HG03457 (cell line): ENCODE data around the gene CDH18.

ENCODE experiments used
- ATAC-seq: cut with Tn5 transposase; IDR thresholded peaks from one replicate; pipeline ENCODE4 v1.9.1; 2021; ENCODE audit warnings: moderate number of reproducible peaks; ENCODE audit not compliant: unreplicated experiment

The CDH18 gene

DNA sequence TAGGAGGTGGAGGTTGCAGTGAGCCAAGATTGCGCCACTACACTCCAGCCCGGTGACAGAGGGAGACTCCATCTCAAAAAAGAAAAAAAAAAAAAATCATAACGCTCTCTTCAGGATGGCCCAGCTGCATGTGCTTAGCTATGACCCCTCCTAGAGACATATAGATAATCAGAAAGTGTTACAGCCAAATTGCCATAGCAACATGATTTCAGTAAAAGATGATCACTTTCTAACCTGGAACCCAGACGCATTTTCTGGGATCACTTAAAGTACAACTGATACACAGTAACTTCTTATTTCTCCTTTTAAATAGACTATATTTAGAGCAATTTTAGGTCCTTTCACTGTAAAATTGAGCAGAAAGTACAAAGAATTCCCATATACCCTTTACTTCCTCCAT lies 372.9 kb downstream of the CDH18 start:
- no peak for ATAC-seq

DNA sequence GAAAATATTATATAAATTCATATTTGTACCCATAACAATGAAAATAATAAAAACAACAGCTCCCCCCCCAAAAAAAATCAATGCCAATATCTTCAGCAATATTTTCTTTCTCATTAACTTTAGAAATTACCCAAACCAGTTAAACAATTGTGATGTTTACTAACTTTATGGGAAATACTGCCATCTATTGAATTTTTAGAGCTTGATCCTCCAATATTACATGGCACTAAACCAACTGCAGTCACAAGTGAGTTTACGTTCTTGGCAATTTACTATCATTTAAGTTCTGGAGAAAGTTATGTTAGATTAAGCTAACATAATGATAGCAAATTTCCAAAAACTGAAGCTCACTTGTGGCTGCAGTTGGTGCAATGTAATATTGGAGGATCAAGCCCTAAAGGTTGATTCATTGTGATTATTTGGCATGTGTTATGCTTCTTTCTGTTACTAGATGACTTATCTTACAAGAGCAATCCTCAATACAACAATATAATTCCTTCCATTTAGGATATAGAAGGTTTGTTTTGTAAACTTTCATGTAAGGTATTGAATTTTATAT lies 379.5 kb downstream of the CDH18 start:
- no peak for ATAC-seq

DNA sequence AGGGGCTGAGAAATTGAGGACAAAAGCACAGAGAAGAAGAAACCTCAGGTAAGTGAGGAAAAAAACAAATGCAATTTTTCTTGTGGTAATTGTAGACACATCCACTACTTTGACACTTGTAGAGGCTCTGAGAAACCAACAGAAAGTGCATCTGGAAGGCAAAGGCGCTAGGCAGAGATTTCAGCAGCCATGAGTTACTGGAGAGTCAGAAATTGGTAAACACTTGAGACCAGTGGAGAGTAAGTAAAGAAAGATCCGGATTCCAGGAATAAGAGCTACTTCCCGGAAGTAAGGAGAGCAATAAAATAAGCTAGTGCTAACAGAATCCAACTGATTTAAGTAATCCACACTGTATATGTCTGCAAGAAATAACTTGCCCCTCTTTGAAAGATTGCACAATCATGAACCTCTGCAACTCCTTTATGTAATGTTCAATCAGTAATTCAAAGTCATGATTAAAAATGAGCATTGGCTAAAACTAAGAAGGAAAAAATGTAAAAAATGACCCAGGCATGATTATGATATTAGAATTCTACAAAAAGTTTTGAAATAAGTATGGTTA lies 382.1 kb downstream of the CDH18 start:
- ATAC-seq, result no peak

DNA sequence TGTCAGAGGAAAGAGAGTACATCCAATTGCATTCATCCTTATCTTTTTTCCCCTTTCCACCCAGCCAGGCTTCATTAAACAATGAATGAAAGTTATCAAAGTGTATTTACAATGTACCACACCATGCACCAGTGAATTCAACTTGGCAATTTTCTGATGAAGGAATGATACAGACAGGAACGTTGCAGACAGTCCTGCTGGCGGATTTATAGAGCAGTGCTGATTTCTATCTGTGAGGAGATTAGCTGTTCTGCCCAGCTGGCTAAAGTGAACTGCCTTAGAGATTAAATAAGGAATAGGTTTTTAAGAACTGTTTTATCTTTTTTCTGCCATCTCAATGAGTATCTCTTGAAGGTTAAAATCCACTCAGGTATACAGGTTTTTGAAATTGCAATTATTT lies 403.9 kb downstream of the CDH18 start:
- ATAC-seq, result no peak

DNA sequence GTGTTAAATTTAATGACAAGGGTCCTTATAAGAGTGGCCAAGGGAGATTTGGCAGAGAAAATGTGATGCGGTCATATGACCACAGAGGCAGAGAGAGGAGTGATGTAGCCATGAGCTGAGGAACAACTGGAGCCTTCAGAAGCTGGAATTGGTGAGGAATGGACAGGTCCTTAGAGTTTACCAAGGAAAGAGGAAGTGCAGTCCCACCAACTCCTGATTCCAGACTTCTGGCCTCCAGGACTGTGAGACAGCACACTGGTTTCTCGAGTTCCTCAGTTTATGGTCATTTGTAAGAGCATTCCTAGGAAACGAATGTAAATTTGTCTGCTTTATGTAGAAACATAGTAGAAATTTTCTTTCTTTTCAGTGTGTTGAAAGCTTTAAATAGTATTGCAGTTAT lies 410.1 kb downstream of the CDH18 start:
- ATAC-seq, result no peak

DNA sequence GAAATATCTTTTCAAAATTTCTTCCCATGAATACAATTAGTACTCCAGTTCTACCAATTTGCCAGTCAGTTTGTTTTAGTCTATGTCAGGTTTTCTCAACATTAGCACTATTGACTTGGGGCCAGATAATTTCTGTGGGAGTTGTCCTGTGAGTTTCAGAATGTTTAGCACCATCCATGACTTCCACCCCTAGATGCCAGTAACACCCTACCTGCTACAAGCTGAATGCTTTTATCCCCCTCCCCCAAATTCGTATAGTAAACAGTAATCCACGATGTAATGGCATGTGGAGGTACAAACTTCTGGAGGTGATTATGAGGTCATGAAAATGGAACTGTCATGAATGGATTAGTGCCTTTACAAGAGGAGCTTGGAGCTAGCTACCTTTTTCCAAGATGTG lies 420.0 kb downstream of the CDH18 start:
- ATAC-seq, result no peak

DNA sequence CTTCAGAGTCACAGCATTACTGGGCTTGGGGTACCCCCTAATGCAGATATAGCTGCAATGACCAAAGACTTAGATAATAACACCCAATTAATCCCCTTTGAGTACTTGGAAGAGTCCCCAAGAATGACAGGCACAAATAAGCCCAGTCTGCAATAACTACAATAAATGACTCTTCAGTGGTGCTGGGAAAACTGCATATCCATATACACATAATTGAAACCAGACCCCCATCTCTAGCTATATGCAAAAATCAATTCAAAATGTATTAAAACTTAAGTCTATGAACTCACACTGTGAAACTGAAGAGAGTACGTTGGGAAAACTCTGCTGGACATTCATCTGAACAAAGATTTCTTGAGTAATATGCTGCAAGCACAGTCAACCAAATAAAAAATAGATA lies 422.5 kb downstream of the CDH18 start:
- no peak for ATAC-seq

DNA sequence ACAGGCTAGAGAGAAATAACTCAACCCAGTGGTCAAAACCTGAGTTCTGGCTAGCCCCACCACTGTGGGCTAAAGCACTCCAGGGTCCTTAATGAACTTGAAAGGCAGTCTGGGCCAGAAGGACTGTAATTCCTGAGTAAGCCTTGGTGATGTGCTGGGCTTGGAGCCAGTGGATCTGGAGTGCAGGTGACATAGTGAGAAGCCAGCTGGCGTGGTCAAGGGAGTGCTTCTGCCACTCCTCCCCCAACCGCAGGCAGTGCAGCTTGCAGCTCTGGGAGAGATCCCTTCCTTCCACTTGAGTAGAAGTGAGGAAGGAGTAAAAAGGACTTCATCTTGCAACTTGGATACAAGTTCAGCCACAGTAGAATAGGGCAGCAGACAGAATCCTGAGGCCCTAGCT lies 424.0 kb downstream of the CDH18 start:
- ATAC-seq, result no peak

DNA sequence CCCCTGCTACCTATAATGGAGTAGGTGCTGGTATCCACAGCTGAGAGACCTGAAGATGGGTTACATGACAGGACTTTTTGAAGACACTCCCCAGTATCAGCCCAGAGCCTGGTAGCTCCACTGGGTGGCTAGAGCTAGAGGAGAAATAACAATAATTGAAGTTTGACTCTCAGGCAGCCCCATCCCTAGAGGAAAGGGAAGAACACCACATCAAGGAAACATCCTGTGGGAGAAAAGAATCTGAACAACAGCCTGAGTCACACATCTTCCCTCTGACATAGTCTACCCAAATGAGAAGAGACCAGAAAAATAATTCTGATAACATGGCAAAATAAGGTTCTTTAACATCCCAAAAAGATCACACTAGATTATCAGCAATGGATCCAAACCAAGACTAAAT lies 432.1 kb downstream of the CDH18 start:
- no peak for ATAC-seq

DNA sequence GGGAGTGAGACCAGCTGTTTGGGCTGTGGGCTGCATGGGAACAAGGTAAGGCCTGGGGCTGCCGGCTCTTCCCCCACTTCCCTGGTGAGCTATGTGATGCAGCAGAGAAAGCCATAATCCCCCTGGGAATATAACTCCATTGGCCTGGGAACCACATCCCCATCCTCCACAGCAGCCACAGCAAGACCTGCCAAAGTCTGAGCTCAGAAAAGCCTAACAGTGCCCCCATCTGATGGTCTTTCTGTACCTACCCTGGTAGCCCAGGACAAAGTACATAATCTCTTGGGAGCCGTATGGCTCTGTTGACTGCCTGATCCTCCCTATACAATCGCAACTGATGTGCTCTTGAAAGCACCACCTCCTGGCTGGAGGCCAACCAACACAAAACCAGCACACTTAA lies 432.6 kb downstream of the CDH18 start:
- ATAC-seq, result no peak

DNA sequence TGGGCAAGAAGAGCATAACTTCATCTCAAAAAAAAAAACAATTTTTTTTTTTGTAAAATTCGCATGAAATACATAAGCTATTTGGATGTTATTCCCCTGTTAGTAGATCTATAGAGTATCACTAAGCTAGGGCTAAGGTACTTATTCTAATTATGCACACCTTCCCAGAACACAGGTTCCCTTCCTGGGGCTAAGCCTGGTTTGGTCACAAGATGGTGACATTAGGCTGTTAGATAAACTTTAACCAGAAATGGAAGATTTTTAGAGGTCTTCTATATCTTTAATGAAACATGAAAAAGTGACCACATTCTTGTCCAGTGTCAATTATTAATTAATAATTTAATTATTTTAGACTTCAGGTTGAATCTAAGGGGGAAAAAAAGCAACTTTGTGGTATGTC lies 433.5 kb downstream of the CDH18 start:
- ATAC-seq, result no peak

DNA sequence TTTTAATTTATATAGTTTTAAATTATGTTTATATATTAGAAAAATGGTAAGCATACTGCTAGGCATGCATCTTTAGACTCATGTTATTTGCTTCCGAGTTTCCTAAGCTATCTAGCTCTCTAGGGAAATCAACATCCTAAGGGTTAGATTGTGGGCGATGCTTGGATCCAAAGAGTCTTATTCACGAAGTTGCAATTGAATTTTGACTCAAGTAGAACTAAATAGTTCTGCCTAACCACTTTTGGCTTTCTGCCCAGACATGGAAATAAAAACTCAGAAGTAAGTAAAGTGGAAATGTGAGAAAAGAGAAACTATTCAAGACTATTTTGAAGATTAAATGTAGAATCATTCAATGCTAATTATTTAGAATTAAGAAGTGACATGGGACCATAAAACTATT lies 440.4 kb downstream of the CDH18 start:
- no peak for ATAC-seq

DNA sequence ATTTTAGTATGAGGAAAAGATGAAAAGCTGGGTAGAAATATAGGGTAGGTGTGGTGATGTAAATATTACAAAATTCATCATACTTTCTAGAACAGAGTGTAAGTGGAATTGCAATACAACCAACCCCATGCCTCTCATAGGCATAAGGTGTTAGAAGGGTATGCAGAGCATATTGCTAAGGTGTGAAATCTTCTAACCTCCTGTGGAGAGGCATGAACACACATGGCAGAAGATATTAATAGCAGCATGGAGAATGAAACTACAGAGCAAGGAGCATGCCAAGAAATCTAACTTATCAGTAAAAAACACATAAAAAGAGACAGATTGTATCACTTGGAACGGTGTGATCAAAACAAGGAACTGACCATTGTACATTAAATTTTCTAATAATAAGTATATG lies 441.5 kb downstream of the CDH18 start:
- ATAC-seq, result no peak

DNA sequence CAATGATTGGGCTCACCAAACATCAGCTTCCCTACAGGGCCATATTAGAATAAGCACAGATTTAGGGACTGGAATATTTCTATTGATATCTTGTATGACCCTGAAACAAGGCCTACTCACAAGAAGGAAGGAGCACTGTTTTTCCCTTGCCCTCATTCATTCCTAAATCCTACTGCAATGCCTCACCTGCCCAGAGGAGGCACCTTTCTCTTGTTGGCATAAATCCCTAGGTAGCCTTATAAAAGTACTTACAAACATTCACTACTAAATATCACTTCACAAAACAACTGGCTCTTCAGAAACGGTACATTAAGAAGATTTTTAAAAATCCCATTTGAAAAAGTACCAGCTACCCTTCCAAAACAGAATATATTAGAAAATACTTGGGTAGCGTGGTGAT lies 449.4 kb downstream of the CDH18 start:
- no peak for ATAC-seq

DNA sequence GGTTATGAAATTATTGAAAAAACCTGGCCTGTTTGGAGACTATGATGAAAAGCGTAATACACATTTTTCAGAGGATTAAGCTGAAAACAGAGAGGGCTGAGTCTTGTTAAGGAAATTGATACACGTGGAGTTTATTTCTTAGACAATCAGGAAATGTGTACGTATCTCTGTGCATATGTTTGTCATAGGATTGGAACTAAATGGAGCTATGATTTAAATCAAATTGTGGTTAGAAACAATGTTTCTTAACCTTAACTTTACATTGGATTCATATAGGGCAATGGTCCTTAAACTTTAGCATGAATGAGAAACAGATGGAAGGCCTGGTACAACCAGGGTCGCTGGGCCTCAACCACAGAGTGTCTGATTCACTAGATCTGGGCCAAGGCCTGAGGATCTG lies 451.6 kb downstream of the CDH18 start:
- ATAC-seq, result no peak

DNA sequence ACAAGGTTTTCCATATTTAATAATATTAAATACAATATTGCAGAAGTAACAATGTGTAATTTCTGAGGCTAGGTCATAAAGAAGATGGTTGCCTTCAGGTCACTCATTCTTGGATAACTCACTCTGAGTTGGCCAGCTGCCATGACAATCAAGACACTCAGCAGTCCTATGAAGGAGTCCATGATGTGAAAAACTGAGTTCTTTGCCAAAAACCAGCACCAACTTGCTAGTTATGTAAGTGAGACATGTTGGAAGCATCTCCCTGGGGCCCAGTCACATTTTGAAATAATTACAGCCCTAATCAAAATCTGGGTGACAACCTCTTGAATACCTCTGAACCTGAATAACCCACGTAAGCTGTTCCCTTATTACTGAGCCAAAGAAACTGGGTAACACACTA lies 453.2 kb downstream of the CDH18 start:
- no peak for ATAC-seq

DNA sequence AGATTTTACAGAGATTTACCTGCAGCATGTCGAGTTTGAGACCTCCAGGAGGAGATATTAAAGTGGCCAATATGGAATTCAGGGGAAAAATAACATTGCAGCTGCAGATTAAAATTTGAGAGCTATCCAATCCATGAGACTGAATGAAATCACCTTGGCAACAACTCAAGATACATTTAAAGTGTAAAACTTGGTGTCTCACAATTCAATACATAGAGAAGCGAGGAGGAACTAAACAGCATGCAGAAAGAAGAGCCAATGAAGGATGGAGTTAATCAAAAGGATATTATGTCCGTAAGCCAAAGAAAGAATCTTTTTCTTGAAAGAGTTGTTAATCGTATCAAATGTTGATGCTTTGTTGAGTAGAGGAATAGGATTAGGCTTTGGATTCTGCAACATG lies 455.1 kb downstream of the CDH18 start:
- ATAC-seq, result no peak

DNA sequence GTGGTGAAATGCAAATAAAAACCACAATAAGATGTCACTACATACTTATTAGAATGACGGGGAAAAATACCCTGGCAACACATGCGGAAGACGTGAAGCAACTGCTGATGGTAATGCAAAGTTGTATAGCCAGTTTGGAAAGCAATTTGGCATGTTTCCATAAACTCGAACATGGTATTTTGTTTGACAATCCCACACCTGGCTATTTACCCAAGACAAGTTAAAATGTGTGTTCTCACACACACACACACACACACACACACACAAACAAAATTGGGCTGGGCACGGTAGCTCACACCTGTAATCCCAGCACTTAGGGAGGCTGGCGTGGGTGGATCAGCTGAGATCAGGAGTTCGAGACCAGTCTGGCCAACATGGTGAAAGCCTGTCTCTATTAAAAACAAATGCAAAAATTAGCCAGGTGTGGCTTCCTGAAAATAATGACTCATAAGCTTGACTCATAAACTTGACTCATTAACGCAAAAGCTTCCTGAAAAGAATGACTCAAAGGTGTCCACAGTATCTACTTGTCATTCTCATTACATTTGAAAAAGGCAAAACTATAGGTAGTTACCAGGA lies 456.5 kb downstream of the CDH18 start:
- no peak for ATAC-seq

DNA sequence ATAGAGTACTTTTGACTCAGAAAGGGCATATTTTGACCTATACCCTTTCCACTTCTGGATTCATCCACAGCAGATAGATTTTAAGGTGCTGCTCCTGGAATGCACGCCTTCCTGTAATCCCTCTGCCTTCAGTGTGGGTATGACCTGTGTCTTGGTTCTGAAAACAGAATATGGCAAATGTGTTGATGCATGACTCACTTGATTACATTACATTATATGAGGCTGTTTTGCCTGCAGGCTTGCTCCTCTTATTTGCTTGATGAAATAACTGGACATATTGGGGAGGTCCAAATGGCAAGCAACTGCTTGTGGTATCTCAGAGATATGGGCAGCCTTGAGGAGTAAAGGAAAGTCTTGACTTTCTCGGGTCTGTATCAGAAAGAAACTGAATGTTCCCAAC lies 468.6 kb downstream of the CDH18 start:
- no peak for ATAC-seq

DNA sequence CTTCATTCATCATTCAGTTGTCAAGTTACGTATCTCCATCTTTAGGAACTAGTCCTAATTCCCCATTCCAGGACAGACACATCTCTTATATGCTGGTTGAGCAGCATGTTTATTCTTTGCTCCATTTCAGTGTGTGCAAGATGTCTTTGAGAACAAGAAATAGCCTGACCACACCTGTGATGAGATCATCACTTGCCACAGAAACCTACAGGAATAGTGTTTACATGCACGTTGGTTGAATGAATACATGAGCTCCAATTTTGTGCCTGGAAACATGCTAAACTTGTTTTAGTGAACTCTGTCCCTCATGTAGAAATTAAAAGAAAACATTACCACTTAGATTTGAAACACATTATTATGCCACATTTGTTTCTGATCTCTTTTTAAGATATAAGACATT lies 489.1 kb downstream of the CDH18 start:
- no peak for ATAC-seq

DNA sequence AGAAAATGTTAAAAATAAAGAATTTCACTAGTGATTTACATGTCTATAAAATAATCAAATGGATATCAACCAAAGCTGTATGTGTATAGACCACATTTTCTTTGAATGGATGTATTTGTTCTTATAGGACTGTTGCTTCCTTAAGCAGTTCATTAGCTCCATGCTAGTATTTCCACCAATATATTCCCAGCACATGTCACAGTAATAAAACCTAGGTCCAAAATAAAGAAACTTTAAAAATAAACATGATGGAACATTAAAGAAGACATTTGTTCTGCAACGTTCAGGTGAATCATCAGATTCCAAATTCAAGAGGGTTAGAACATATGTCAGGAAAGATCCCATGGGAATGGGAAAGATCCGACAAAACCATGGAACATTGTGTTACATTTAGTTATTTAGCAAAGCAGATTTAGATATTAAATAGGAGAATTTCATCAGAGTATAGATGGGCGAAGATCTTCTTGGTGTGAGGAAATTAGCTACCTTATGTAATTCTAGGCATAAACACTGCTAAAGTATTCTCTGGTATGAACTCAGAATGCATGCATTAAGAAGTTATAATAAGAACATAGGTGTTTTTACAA lies 490.7 kb downstream of the CDH18 start:
- no peak for ATAC-seq

DNA sequence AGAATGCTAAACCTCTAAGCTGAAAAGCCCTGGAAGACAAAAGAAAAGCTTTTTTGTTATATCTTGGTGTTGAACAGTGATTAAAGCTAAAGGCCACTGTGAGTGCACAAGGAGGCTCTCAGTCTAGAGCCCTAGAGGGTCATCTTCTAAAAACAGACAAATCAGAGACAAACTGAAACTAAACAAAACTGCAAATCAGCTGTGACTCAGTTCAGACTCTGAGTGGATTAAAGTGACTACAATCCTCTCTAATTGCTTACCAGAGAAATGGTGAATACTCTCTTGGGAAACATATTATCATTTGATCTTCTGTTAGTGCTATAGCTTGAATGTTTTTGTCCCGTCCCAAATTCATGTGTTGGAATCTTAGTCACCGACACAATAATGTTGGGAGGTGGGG lies 491.9 kb downstream of the CDH18 start:
- ATAC-seq, result no peak

DNA sequence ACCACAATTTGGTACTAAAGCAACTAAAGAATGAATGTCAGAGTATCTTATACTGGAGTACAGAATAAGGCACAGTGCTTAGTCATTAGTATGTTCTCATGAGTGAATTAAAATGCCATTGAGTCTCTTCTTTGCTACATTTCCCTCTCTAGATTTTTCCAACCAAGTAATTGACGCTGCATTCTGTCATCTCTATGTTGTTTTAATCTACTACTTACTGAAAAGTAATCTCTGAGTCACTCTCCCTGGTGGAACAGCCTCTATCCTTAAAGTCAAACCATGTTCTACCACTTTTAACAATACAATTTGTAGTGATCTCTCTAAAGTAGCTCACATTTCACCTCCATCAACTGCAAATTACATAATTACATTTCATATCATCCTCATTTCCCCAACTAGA lies 495.1 kb downstream of the CDH18 start:
- ATAC-seq, result no peak
